Measurements from ENCODE around the gene FBF1.
A peak's percentile ranks its signal among the peaks of the same experiment; 100 is the strongest.

Gene FBF1

GRCh38 chr17:75940727-75941441, at the start of gene FBF1:
Gene FBF1, minus strand, starts transcription at chr17:75941042. Its CDS starts 2,893 bp downstream, at chr17:75938149.
- TF ChIP-seq CTCF (conservative IDR thresholded peaks at IDR 0.05; ENCODE audit: low read depth, low read length) = no peak
- DNase-seq (ENCODE audit: low read depth) = peak; percentile 72
- peak within 1 kb of the TSS; percentile 68 for H3K4me3 ChIP-seq (ENCODE audit: low read length)

- H3K4me3 ChIP-seq (ENCODE audit: low read length) = no peak overlapping the region
- no peak for TF ChIP-seq CTCF (conservative IDR thresholded peaks at IDR 0.05; ENCODE audit: low read depth, low read length)
- no peak for DNase-seq (ENCODE audit: low read depth)
These were observed 46.2 kb upstream of the FBF1 start for GRCh38 chr17:75987041-75987440.

GRCh38 chr17:75985986-75986385, 45.1 kb upstream of the FBF1 start:
- no peak for TF ChIP-seq CTCF (conservative IDR thresholded peaks at IDR 0.05; ENCODE audit: low read depth, low read length)
- no peak overlapping the region for H3K4me3 ChIP-seq (ENCODE audit: low read length)
- no peak for DNase-seq (ENCODE audit: low read depth)

- no peak overlapping the region for H3K4me3 ChIP-seq (ENCODE audit: low read length)
- DNase-seq (ENCODE audit: low read depth) = peak; percentile 46
- no peak for TF ChIP-seq CTCF (conservative IDR thresholded peaks at IDR 0.05; ENCODE audit: low read depth, low read length)
These were observed 42.8 kb upstream of the FBF1 start for GRCh38 chr17:75983501-75984181.

- DNase-seq (ENCODE audit: low read depth) = no peak
- no peak for TF ChIP-seq CTCF (conservative IDR thresholded peaks at IDR 0.05; ENCODE audit: low read depth, low read length)
These were observed 40.3 kb upstream of the FBF1 start for GRCh38 chr17:75981019-75981615.

GRCh38 chr17:75980188-75981018, 39.6 kb upstream of the FBF1 start:
- H3K4me3 ChIP-seq (ENCODE audit: low read length) = peak overlapping the region; percentile 85
- TF ChIP-seq CTCF (conservative IDR thresholded peaks at IDR 0.05; ENCODE audit: low read depth, low read length) = no peak
- no peak for DNase-seq (ENCODE audit: low read depth)

More at GRCh38 chr17:75981019-75981615, 40.3 kb upstream of the FBF1 start:
- no peak overlapping the region for H3K4me3 ChIP-seq (ENCODE audit: low read length)
